CD4-positive, alpha-beta T cell treated with Interleukin-6 for 4 hours (primary cell): ENCODE results near the gene KCNQ2.

Source experiments
- DNase-seq: peaks from one replicate; pipeline ENCODE4 v3.0.0-alpha.2; 2020; ENCODE audit warnings: mixed read lengths

KCNQ2 gene

GRCh38 chr20:63469713-63470101 is 2.7 kb downstream of the KCNQ2 start:
- DNase-seq: no peak

GRCh38 chr20:63469019-63469712 is 3.3 kb downstream of the KCNQ2 start:
- DNase-seq: no peak

- DNase-seq: no peak
Observed at GRCh38 chr20:63468421-63468820, 4.0 kb downstream of the KCNQ2 start.

DNA sequence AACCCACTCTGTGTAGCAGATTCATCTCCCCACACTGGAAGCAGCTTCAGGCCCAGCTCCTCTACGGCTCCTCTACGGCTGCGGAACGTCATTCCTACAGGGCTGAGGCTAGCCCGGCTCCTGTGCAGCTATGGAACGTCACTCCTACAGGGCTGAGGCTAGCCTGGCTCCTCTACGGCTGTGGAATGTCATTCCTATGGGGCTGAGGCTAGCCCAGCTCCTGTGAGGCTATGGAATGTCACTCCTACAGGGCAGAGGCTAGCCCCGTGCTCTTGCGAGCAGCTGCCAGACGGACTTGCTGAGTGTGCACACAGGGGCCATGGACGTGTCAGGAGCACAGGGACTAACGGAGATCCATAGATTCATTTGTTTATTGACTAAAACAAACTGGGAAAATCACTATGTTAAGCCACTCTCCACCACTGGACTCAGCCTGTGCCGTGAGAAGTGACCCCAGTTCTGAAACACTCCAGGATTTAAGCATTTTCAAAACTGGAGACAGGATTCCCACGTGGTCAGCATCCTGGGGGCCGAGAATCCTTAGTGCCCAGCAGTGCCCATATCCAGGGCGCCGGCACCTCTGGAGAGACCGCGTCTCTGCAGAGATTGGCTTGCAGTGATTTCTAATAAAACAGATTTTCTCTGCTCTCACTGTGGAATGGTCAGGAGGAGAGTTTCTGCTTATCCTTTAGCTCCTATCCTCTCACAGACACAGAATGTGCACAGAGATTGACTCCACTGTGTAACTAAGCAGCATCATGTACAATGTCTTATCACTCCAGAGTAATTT is 5.0 kb downstream of the KCNQ2 start:
- no peak for DNase-seq

GRCh38 chr20:63466861-63467260 is 5.6 kb downstream of the KCNQ2 start:
- no peak for DNase-seq

DNA sequence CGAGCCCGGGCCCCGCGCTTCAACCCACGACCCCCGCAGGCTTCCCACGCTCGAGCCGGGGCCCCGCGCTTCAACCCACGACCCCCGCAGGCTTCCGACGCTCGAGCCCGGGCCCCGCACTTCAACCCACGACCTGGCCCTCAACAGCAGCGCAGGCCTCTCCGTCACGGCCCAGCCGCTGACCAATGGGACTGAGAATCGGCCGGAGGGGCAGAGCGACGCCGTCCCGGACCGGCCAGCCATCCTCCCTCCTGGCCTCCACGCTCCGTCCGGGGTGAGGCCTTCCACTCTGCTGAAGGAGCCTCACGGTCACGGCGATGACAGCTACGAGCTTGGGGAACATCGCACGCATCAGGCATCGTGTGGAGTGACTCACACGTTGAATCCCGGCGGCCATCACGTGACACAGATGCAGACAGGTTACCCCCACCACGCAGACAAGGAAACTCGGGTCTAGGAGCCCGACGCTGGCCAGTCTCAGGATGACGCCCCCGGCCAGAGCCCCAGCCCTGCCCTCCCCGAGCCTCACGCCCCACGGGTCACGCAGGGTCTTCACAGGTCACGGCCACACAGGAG is 6.1 kb downstream of the KCNQ2 start:
- DNase-seq: no peak

DNA sequence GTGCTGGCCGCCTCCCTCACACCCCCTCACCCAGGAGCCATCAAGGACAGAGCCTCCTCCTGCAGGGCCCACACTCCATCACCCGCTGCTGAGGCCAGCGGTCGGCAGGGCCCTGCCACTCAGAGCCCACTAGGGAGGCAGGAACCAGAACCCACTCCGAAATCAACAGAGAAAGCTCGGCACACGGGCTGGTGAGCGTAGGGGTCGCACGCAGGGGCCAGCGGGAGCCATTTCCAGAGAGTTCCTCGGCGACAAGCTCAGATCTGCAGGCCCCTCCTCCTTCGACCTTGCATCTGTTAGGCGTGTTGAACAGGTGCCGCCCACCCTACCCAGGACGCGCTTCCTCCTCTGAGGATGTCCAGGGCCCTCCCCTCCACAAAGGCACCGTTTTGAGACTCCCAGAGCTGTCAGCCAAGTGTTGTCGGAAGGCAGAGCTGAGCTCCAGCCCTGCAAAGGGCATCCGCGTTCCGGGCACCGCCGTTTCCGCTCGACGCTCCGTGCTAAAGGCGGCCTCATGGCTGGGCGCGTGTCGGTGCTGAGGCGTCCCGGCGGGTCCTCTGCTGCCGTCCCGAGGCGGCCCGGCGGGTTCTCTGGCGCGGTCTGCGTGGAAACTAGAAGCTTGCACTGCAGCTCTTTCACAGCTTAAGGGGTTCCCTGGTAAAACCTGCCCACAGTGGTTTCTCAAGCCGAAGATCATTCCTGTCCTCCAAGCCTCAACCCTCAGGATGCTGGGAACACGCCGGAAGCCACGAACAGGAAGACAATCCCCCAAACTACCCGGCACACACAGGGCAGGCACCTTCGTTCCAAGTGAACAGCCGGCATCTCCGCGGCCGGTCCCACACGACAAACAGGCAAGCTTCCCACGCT is 6.8 kb downstream of the KCNQ2 start:
- no peak for DNase-seq

DNA sequence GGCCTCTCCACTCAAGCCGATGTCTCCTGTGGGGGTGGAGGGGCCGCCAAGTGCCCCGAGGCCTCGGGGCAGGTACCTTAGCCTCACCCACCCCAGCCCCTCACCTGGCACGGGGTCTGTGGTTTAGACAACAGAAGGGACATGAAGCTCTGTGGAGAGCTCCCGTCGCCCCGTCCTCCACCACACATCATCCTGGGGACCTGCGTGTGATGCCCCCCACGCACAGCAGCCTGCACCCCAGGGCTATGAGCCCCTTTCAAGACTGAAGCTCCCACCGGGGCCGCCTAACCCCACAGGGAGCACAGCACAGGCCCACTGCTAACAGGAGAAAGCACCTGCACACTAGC is 8.2 kb downstream of the KCNQ2 start:
- DNase-seq: no peak

DNA sequence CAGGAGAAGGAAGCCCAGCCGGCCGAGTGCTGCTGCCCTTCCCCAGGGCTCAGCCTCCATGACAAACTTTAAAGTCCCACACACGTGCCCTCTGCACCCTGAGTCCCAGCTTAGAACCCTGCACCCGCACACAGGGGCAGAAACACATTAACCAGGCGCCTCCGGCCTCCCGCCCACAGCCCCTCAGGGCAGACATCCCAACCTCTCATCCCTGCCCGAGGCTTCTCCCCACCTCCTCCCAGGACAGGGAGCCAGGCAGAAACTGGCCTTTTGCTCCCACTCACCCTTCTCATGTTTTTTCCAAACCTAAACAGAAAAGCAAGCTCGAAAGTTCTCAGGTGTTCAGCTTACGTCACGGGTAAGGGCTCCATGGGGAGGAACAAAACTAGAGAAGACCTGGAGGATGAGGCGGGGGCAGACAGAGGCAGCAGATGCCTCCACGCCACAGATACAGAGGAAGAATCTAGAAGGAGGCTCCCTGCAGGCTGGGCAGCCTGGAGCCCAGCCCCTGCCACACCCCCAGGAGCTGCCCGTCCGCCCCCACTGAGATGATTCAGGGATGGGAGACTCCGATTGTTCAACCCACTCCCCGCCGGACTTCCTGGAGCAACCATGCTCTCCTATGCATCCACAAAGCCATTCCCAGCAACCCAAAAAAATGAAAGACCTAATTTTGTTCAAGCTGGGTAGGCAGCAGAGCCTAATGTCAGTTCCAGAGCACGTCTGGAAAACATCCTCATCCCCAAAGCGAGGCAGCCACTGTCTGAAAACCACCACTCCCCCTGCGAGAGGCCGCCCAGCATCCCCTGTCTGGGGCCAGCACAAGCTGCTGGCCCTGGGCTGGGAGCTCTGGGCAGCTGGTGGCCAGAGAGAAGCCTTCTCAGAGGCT is 8.8 kb downstream of the KCNQ2 start:
- no peak for DNase-seq

GRCh38 chr20:63462244-63462643 is 10.2 kb downstream of the KCNQ2 start:
- DNase-seq: no peak

DNA sequence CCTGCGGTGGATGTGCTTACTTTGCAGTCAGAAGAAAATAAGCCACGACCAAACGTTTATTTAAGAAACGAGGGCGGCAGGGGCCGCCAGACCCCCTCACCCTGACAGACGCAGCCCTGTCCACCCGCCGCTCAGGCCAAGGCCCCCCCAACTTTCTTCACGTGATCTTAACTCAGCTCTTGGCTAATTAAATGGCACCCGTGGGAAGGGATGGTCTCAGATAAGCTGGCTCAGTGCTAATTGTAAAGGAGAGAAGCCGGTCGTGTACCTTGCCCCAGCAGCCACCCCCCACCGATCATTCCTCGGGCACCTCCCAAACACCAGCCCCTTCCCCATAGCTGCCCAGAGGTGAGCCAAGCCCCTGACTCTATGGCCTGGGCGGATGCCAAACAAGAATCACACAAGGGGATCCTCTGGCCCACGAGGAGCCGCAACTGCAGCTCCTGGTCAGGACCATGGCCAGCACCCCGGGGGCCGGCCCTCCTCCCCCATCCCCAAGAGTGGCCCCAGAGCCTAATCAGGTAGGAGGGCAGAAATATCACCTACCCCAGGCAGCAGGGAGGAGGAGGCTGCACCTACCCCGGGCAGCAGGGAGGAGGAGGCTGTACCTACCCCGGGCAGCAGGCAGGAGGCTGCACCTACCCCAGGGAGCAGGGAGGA is 11.2 kb downstream of the KCNQ2 start:
- no peak for DNase-seq

- no peak for DNase-seq
Observed at GRCh38 chr20:63459070-63459380, 13.4 kb downstream of the KCNQ2 start.

- DNase-seq: no peak
Observed at GRCh38 chr20:63458170-63459069, 14.0 kb downstream of the KCNQ2 start.

GRCh38 chr20:63457737-63458136 is 14.7 kb downstream of the KCNQ2 start:
- no peak for DNase-seq

- no peak for DNase-seq
Observed at GRCh38 chr20:63456429-63457284, 15.8 kb downstream of the KCNQ2 start.

GRCh38 chr20:63455568-63455859 is 16.9 kb downstream of the KCNQ2 start:
- DNase-seq: no peak

DNA sequence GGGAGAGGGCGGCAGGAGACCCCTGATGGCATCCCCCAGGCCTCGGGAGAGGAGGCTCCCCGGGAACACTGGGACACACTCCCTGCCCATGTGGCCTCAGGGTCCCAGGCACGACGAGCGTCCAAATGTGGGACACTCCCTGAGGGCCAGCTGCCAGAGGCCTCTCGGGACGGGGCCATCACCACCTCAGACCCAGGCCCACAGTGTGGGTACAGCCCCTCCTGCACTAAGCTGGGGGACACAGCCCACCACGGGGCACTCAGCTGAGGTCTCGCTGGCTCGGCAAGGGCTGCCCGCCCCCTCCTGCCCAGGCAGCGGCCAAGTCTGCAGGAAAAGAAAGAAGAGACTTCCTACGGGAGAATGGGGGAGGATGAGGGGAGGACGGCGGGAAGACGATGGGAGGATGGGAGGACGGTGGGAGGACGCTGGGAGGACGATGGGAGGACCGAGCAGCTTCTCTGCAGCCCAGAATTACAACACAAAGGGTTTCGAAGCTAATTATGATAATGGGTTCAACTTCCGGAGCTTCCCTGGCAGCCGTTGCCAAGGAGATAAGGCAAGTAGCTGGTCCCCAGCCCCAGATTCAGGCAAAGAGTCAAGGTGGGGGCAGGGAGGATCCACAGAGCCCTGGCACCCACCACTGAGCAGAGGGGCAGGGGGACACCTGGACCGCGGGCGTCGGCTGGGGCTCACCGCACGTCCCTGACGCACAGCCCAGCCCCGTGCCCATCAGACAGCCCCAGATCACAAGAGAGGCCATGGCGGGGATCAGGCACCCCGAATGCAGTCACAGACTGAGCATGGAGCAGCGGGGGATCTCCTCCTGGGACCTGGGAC is 17.5 kb downstream of the KCNQ2 start:
- DNase-seq: no peak

DNA sequence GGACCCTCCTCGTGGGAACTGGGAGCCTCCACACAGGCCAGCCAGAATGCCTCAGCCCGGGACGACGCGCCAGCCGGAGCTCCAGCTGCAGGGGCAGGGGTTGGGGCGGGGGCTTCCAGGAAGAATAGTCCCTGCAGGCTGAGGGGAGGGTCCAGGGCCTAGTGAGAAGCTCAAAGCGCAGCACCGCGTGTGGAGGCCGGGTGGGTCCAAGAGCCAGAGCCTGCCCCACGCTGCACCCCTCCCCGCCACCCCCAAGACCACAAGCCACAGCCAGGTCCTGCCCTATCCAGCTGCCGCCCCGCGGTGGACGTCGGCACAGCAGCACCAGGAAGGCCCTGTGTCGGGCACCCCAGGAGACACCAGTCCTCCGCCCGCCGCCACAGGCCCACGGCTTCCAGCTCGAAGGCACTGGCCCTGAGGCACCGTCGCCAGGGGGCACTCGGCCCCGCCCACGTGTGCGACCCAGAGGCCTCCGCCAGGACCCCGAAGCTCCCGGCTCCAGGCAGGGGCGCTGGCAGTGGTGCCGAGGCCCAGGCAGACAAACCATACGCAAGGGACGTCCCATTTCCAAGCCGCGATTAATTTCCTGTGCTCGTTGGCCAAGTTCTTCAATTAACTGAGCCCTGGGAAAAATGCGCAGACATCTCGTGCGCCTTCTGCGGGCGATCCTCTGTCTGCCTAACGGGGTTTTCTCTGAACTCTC is 19.5 kb downstream of the KCNQ2 start:
- DNase-seq: no peak
